ENCODE results near the gene STARD3.

GRCh38 chr17:39666601-39667261 is 29.8 kb downstream of the STARD3 start:
- no peak for TF ChIP-seq CTCF (conservative IDR thresholded peaks at IDR 0.05 in 1 of 2, IDR thresholded peaks at IDR 0.05 in 1 of 2; ENCODE audit: extremely low read depth in 1 of 2, insufficient read depth in 1 of 2, low read depth in 1 of 2, low read length in 2 of 2)
- no peak for TF ChIP-seq EZH2 (IDR thresholded peaks at IDR 0.05; ENCODE audit: borderline replicate concordance, low read length)

Measured in mammary epithelial cell (primary cell).